Neural cell (in vitro differentiated cells): ENCODE results near the gene RSPO3. TPM values are rescaled to one million over a fixed set of nuclear protein-coding genes. Genes with fewer than 3 reads are reported as not detected.

Experiments
- H2AFZ ChIP-seq: fragments of 200-600, 300-800 bp; sonication (generic), shearing (Covaris generic); 2 replicates; pipeline ENCODE4 v1.6.0; 2014; ENCODE audit warnings: low read depth, mild to moderate bottlenecking, antibody characterized with exemption, low read length, moderate library complexity
- H3F3A ChIP-seq: fragments of 200-600 bp; shearing (Covaris generic); 2 replicates; pipeline ENCODE4 v1.6.1; 2016; ENCODE audit warnings: mild to moderate bottlenecking, moderate library complexity, mixed read lengths, antibody characterized with exemption, low read length; ENCODE audit not compliant: insufficient read depth, poor library complexity, severe bottlenecking
- H3K27ac ChIP-seq: fragments of 200-600, 300-800 bp; sonication (generic), shearing (Covaris generic); 2 replicates; pipeline ENCODE4 v1.5.1; 2014; ENCODE audit warnings: mild to moderate bottlenecking, low read length, moderate library complexity
- H3K27me3 ChIP-seq: fragments of 300-800, 200-600 bp; sonication (generic), shearing (Covaris generic); 2 replicates; pipeline ENCODE4 v1.6.0; 2014; ENCODE audit warnings: mild to moderate bottlenecking, low read depth, low read length, moderate library complexity; ENCODE audit not compliant: insufficient read depth
- H3K36me3 ChIP-seq: fragments of 300-800, 200-600 bp; sonication (generic), shearing (Covaris generic); 2 replicates; pipeline ENCODE4 v1.5.1; 2014; ENCODE audit warnings: mild to moderate bottlenecking, antibody characterized with exemption, low read length, moderate library complexity; ENCODE audit not compliant: insufficient read depth
- H3K4me2 ChIP-seq: fragments of 300-800, 200-600 bp; sonication (generic), shearing (Covaris generic); 2 replicates; pipeline ENCODE4 v1.6.0; 2014; ENCODE audit warnings: mild to moderate bottlenecking, low read length
- H3K4me3 ChIP-seq: fragments of 300-800, 200-600 bp; sonication (generic), shearing (Covaris generic); 2 replicates; pipeline ENCODE4 v1.5.1; 2014; ENCODE audit warnings: mild to moderate bottlenecking, low read length, moderate library complexity
- H3K79me2 ChIP-seq: fragments of 200-600 bp; shearing (Covaris generic); replicated peaks from 2 replicates; pipeline ENCODE4 v1.6.0; 2014; ENCODE audit warnings: mild to moderate bottlenecking, low read length, moderate library complexity; ENCODE audit not compliant: insufficient read depth
- H3K9ac ChIP-seq: fragments of 300-800, 200-600 bp; sonication (generic), shearing (Covaris generic); 2 replicates; pipeline ENCODE4 v1.6.1; 2016; ENCODE audit warnings: mild to moderate bottlenecking, low read length, mixed read lengths
- H3K9me2 ChIP-seq: fragments of 200-600 bp; shearing (Covaris generic); 2 replicates; pipeline ENCODE4 v1.6.1; 2016; ENCODE audit warnings: mild to moderate bottlenecking, low read length, mixed read lengths; ENCODE audit not compliant: insufficient read depth
- H3K9me3 ChIP-seq: fragments of 200-600, 300-800 bp; sonication (generic), shearing (Covaris generic); 2 replicates; pipeline ENCODE4 v1.6.1; 2016; ENCODE audit warnings: mild to moderate bottlenecking, mixed run types, low read length, moderate library complexity, mixed read lengths
- H4K20me1 ChIP-seq: fragments of 200-600 bp; shearing (Covaris generic); 2 replicates; pipeline ENCODE4 v1.6.1; 2016; ENCODE audit warnings: mild to moderate bottlenecking, mixed run types; ENCODE audit not compliant: insufficient read depth
- EP300 ChIP-seq: fragments of 450-650 bp; conservative IDR thresholded peaks from 2 replicates; pipeline ENCODE4 v1.6.1; 2014; ENCODE audit warnings: antibody characterized with exemption, mild to moderate bottlenecking, moderate library complexity; ENCODE audit not compliant: poor library complexity, severe bottlenecking
- EZH2 ChIP-seq: fragments of 200-600, 300-800 bp; shearing (Covaris generic), sonication (generic); IDR thresholded peaks from 2 replicates; pipeline ENCODE4 v1.6.1; 2014; ENCODE audit warnings: antibody characterized with exemption, low read length, borderline replicate concordance, mild to moderate bottlenecking; ENCODE audit not compliant: insufficient read depth, poor library complexity, severe bottlenecking
- MXI1 ChIP-seq: fragments of 450-650 bp; conservative IDR thresholded peaks from 2 replicates; pipeline ENCODE4 v1.6.1; 2014; ENCODE audit warnings: antibody characterized with exemption, mild to moderate bottlenecking; ENCODE audit not compliant: poor library complexity, severe bottlenecking
- POLR2AphosphoS5 ChIP-seq: IDR thresholded peaks from 2 replicates; pipeline ENCODE4 v1.6.1; 2012
- RAD21 ChIP-seq: fragments of 450-650 bp; conservative IDR thresholded peaks from 2 replicates; pipeline ENCODE4 v1.6.1; 2014; ENCODE audit warnings: antibody characterized with exemption, mild to moderate bottlenecking, moderate library complexity
- REST ChIP-seq: IDR thresholded peaks from 2 replicates; pipeline ENCODE4 v1.6.1; 2012; ENCODE audit warnings: borderline replicate concordance
- SMC3 ChIP-seq: fragments of 450-650 bp; conservative IDR thresholded peaks from 2 replicates; pipeline ENCODE4 v1.6.1; 2014; ENCODE audit warnings: antibody characterized with exemption, mild to moderate bottlenecking, moderate library complexity; ENCODE audit not compliant: poor library complexity
- TAF1 ChIP-seq: IDR thresholded peaks from 2 replicates; pipeline ENCODE4 v1.6.1; 2012; ENCODE audit warnings: low read depth
- polyA plus RNA-seq: library from polyadenylated mRNA; depleted of rRNA; stranded (reverse); fragments of >200 nt; gene quantifications from 2 replicates; pipeline ENCODE4 v1.2.3, GENCODE V29; 2014
- TF ChIP-seq, protein P1 (sequence below): fragments of 450-650 bp; IDR thresholded peaks from 2 replicates; pipeline ENCODE4 v1.5.1; 2014; ENCODE audit warnings: antibody characterized with exemption, mild to moderate bottlenecking, moderate library complexity; ENCODE audit not compliant: poor library complexity, severe bottlenecking

The RSPO3 gene
- polyA plus RNA-seq, 1 donor from 2014 or later = 0.48 TPM

DNA sequence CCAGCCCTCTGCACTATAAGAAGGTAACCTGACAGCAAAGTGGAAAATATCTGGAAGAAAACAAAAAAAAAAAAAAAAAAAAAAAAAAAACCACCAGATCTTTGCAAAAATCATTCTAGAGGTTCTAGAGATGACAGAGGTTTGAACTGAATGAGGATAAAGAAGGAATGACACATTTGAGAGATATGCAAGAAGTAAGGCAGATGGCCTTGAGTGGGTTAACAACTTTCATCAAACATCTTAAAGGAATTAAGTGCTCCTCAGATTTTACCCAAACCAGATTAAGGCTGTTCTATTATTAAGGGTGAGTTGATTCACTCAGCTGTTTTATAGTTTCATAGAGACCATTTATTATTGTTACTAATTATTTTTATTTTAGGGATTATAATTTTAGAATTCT is 62.0 kb downstream of the RSPO3 start:
- Histone ChIP-seq H3K36me3 (no peaks in the 10 kb centered on the region), H3K27ac (no peak overlapping the region), H4K20me1 (no peaks in the 10 kb centered on the region), H3F3A (no peaks in the 10 kb centered on the region), H3K9ac (no peak overlapping the region), H2AFZ (no peak overlapping the region), H3K9me2 (no peaks in the 10 kb centered on the region), H3K79me2 (no peaks in the 10 kb centered on the region), H3K27me3 (no peaks in the 10 kb centered on the region), H3K4me2 (no peak overlapping the region), H3K9me3 (no peaks in the 10 kb centered on the region), H3K4me3 (no peak overlapping the region)
- TF ChIP-seq EZH2 = no peak
- TF ChIP-seq MXI1 = no peak
- TF ChIP-seq TAF1 = no peak
- TF ChIP-seq EP300 = no peak
- TF ChIP-seq RAD21 = no peak
- TF ChIP-seq POLR2AphosphoS5 = no peak
- TF ChIP-seq, protein P1, sequence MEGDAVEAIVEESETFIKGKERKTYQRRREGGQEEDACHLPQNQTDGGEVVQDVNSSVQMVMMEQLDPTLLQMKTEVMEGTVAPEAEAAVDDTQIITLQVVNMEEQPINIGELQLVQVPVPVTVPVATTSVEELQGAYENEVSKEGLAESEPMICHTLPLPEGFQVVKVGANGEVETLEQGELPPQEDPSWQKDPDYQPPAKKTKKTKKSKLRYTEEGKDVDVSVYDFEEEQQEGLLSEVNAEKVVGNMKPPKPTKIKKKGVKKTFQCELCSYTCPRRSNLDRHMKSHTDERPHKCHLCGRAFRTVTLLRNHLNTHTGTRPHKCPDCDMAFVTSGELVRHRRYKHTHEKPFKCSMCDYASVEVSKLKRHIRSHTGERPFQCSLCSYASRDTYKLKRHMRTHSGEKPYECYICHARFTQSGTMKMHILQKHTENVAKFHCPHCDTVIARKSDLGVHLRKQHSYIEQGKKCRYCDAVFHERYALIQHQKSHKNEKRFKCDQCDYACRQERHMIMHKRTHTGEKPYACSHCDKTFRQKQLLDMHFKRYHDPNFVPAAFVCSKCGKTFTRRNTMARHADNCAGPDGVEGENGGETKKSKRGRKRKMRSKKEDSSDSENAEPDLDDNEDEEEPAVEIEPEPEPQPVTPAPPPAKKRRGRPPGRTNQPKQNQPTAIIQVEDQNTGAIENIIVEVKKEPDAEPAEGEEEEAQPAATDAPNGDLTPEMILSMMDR = no peak
- no peak for TF ChIP-seq REST
- TF ChIP-seq SMC3 = no peak

GRCh38 chr6:127182501-127182900 is 64.0 kb downstream of the RSPO3 start:
- H3K4me3 ChIP-seq = no peak overlapping the region
- no peak overlapping the region for H3K9ac ChIP-seq
- H3K79me2 ChIP-seq = no peaks in the 10 kb centered on the region
- no peaks in the 10 kb centered on the region for H3K9me2 ChIP-seq
- H3K4me2 ChIP-seq = no peak overlapping the region
- no peaks in the 10 kb centered on the region for H3K9me3 ChIP-seq
- no peaks in the 10 kb centered on the region for H3K36me3 ChIP-seq
- no peaks in the 10 kb centered on the region for H4K20me1 ChIP-seq
- no peaks in the 10 kb centered on the region for H3K27me3 ChIP-seq
- no peak for TF ChIP-seq RAD21
- TF ChIP-seq POLR2AphosphoS5 = no peak
- TF ChIP-seq SMC3 = no peak
- TF ChIP-seq, protein P1 = no peak
- no peak for TF ChIP-seq MXI1
- no peak for TF ChIP-seq TAF1
- no peak for TF ChIP-seq EP300
- TF ChIP-seq REST = no peak
- TF ChIP-seq EZH2 = no peak
- H3K27ac ChIP-seq = no peak overlapping the region
- no peaks in the 10 kb centered on the region for H3F3A ChIP-seq
- no peak overlapping the region for H2AFZ ChIP-seq
